Gastroesophageal sphincter (tissue), 3 donors: ENCODE results near the gene INTU.

Experiments
- CTCF ChIP-seq, 4 experiments: fragments of 200-600 bp in 2 of 4; fragments of 450-650 bp in 2 of 4; sonication (generic) in 1 of 4; IDR thresholded peaks; one replicate each; pipeline ENCODE4 v1.5.1; 2017 to 2019; ENCODE audit warnings: antibody characterized with exemption in 4 of 4, mild to moderate bottlenecking in 2 of 4, moderate library complexity in 2 of 4
- EP300 ChIP-seq: sonication (generic); formaldehyde crosslinking; IDR thresholded peaks from one replicate; pipeline ENCODE4 v1.6.1; 2017; ENCODE audit warnings: antibody characterized with exemption, mild to moderate bottlenecking
- POLR2A ChIP-seq, 2 donors: fragments of 450-650 bp; IDR thresholded peaks; one replicate each; pipeline ENCODE4 v1.6.1; 2017; ENCODE audit warnings: antibody characterized with exemption in 2 of 2, mild to moderate bottlenecking in 2 of 2, moderate library complexity in 1 of 2
- POLR2AphosphoS5 ChIP-seq: sonication (generic); formaldehyde crosslinking; IDR thresholded peaks from one replicate; pipeline ENCODE4 v1.6.1; 2017; ENCODE audit warnings: antibody characterized with exemption

DNA sequence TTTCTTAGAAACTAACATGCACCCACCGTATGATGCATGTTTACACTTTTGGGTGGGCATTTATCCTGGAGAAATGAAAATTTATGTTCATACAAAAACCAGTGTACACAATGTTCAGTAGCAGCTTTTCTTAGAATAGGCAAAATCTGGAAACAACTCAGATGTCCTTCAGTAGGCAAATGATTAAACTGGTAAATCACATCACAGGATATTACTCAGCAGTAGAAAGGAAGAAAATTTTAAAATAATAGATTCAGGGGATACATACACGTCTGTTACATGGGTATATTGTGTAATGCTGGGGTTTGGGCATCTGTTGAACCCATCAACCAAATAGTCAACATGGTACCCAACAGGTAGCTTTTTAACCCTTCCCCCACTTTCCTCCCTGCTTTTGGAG is 124.1 kb downstream of the INTU start:
- TF ChIP-seq POLR2A (IDR thresholded peaks at IDR 0.05) (no peak), CTCF (IDR thresholded peaks at IDR 0.05) (no peak), POLR2AphosphoS5 (no peak), EP300 (no peak)
